Activated T-cell treated with anti-CD3 and anti-CD28 coated beads for 48 hours (primary cell): ENCODE measurements around the gene MREG.
"Not testable (repeated sequence)": the region's sequence is repeated elsewhere in the genome, so short reads cannot be mapped to it uniquely, and the experiment has no call there.

Source experiments
- DNase-seq: peaks from one replicate; pipeline ENCODE4 v3.0.0-alpha.2; 2020; ENCODE audit warnings: low read depth

MREG gene

GRCh38 chr2:215988556-215989207 lies 24.7 kb downstream of the MREG start:
- not testable (repeated sequence) for DNase-seq

GRCh38 chr2:215985257-215985656 lies 28.1 kb downstream of the MREG start:
- no peak for DNase-seq

- no peak for DNase-seq
Observed at GRCh38 chr2:215984661-215985060, 28.7 kb downstream of the MREG start.

GRCh38 chr2:215983581-215984351 lies 29.6 kb downstream of the MREG start:
- no peak for DNase-seq

GRCh38 chr2:215982465-215982875 lies 30.9 kb downstream of the MREG start:
- DNase-seq, result peak; percentile 24

GRCh38 chr2:215981115-215981514 lies 32.2 kb downstream of the MREG start:
- DNase-seq, result no peak

GRCh38 chr2:215979620-215980019 lies 33.7 kb downstream of the MREG start:
- DNase-seq, result no peak

- no peak for DNase-seq
Observed at GRCh38 chr2:215974700-215975429, 38.5 kb downstream of the MREG start.

GRCh38 chr2:215973954-215974699 lies 39.2 kb downstream of the MREG start:
- no peak for DNase-seq

GRCh38 chr2:215973145-215973792 lies 40.1 kb downstream of the MREG start:
- no peak for DNase-seq

GRCh38 chr2:215971671-215972070 lies 41.7 kb downstream of the MREG start:
- DNase-seq, result no peak

- not testable (repeated sequence) for DNase-seq
Observed at GRCh38 chr2:215970894-215971293, 42.5 kb downstream of the MREG start.

- DNase-seq, result peak; percentile 15
Observed at GRCh38 chr2:215970425-215970824, 42.9 kb downstream of the MREG start.

GRCh38 chr2:215969131-215969841 lies 44.1 kb downstream of the MREG start:
- DNase-seq, result no peak

- no peak for DNase-seq
Observed at GRCh38 chr2:215968499-215968898, 44.9 kb downstream of the MREG start.

- DNase-seq, result no peak
Observed at GRCh38 chr2:215967590-215968378, 45.6 kb downstream of the MREG start.

GRCh38 chr2:215966951-215967350 lies 46.4 kb downstream of the MREG start:
- no peak for DNase-seq

- DNase-seq, result no peak
Observed at GRCh38 chr2:215966274-215966673, 47.1 kb downstream of the MREG start.

GRCh38 chr2:215965532-215966165 lies 47.7 kb downstream of the MREG start:
- no peak for DNase-seq

GRCh38 chr2:215961981-215962380 lies 51.4 kb downstream of the MREG start:
- no peak for DNase-seq
